IMR-90 (cell line): ENCODE data around the gene NRG4. TPM values are rescaled to one million over a fixed set of nuclear protein-coding genes. Genes with fewer than 3 reads are reported as not detected.

Source experiments
- ATAC-seq: fragments of 200-7000 bp; cut with Tn5 transposase; 2 replicates; pipeline ENCODE4 v1.9.1; 2020; ENCODE audit warnings: low read depth, mild to moderate bottlenecking, moderate library complexity
- BruUV-seq: library from RNA; stranded (reverse); fragments of 400-500 nt; replicated peaks from 2 replicates; lab custom pipeline; 2021; lab: Mats Ljungman, UMichigan
- CTCF ChIA-PET: fragments of 300-600 bp; formaldehyde crosslinking; extraction: SDS; loops from one replicate; lab custom pipeline; 2021; ENCODE audit warnings: antibody characterized with exemption; lab: Yijun Ruan, JAX
- POLR2A ChIA-PET: fragments of 300-600 bp; sonication (Branson Sonifier 250); formaldehyde crosslinking; loops from one replicate; lab custom pipeline; 2022; ENCODE audit warnings: antibody characterized with exemption; ENCODE audit not compliant: unreplicated experiment; lab: Charles Lee
- DNase-seq: peaks from one replicate; pipeline ENCODE4 v3.0.0; 2013
- H2AFZ ChIP-seq: replicated peaks from 2 replicates; pipeline ENCODE3; 2013; ENCODE audit warnings: low read length, mild to moderate bottlenecking; ENCODE audit not compliant: poor library complexity
- H2AK5ac ChIP-seq: 2 replicates; pipeline ENCODE4 v1.6.1; 2013; ENCODE audit warnings: low read depth, low read length, inconsistent platforms
- H2AK9ac ChIP-seq: replicated peaks from 2 replicates; pipeline ENCODE3; 2013; ENCODE audit warnings: mild to moderate bottlenecking, low read depth, low read length, moderate library complexity; ENCODE audit not compliant: poor library complexity
- H2BK120ac ChIP-seq: 2 replicates; pipeline ENCODE4 v1.6.1; 2013; ENCODE audit warnings: low read depth, low read length, inconsistent platforms
- H2BK15ac ChIP-seq: 3 replicates; pipeline ENCODE4 v1.6.1; 2013; ENCODE audit warnings: low read depth, low read length, inconsistent platforms
- H2BK20ac ChIP-seq: 2 replicates; pipeline ENCODE4 v1.6.1; 2013; ENCODE audit warnings: low read depth, mild to moderate bottlenecking, inconsistent platforms, low read length, moderate library complexity
- H2BK5ac ChIP-seq: 2 replicates; pipeline ENCODE4 v1.6.1; 2013; ENCODE audit warnings: mild to moderate bottlenecking, low read depth, low read length, inconsistent platforms; ENCODE audit not compliant: poor library complexity, severe bottlenecking
- H3K14ac ChIP-seq: replicated peaks from 2 replicates; pipeline ENCODE4 v1.6.1; 2013; ENCODE audit warnings: low read depth, low read length, inconsistent platforms
- H3K18ac ChIP-seq: 2 replicates; pipeline ENCODE4 v1.6.1; 2013; ENCODE audit warnings: low read depth, low read length, control low read depth
- H3K23ac ChIP-seq: 2 replicates; pipeline ENCODE4 v1.6.1; 2013; ENCODE audit warnings: low read depth, low read length, inconsistent platforms
- H3K27ac ChIP-seq: 2 replicates; pipeline ENCODE4 v1.5.1; 2013; ENCODE audit warnings: mild to moderate bottlenecking, control low read depth, low read length; ENCODE audit not compliant: insufficient read depth
- H3K27me3 ChIP-seq: 2 replicates; pipeline ENCODE4 v1.6.1; 2013; ENCODE audit warnings: low read length; ENCODE audit not compliant: control insufficient read depth, insufficient read depth
- H3K36me3 ChIP-seq: 2 replicates; pipeline ENCODE4 v1.6.1; 2013; ENCODE audit warnings: low read length, mixed read lengths; ENCODE audit not compliant: control insufficient read depth, insufficient read depth
- H3K4ac ChIP-seq: 2 replicates; pipeline ENCODE4 v1.6.1; 2013; ENCODE audit warnings: low read depth, low read length, inconsistent platforms
- H3K4me1 ChIP-seq: 2 replicates; pipeline ENCODE4 v1.6.1; 2013; ENCODE audit warnings: low read length, mixed read lengths; ENCODE audit not compliant: control insufficient read depth, insufficient read depth
- H3K4me2 ChIP-seq: 2 replicates; pipeline ENCODE4 v1.6.1; 2013; ENCODE audit warnings: low read depth, mild to moderate bottlenecking, control low read depth, low read length, moderate library complexity
- H3K4me3 ChIP-seq: 2 replicates; pipeline ENCODE4 v1.5.1; 2013; ENCODE audit warnings: low read depth, mild to moderate bottlenecking, control low read depth, low read length, moderate library complexity; ENCODE audit not compliant: insufficient read depth
- H3K56ac ChIP-seq: 2 replicates; pipeline ENCODE4 v1.6.1; 2013; ENCODE audit warnings: low read length, inconsistent platforms; ENCODE audit not compliant: insufficient read depth; ENCODE audit errors: extremely low read depth
- H3K79me1 ChIP-seq, 2 experiments: 2 replicates each; pipeline ENCODE4 v1.6.1; 2013; ENCODE audit warnings: low read length in 2 of 2, inconsistent platforms in 1 of 2, low read depth in 1 of 2
- H3K9ac ChIP-seq: 2 replicates; pipeline ENCODE4 v1.6.1; 2013; ENCODE audit warnings: low read depth, low read length, control low read depth
- H3K9me1 ChIP-seq: 2 replicates; pipeline ENCODE4 v1.6.1; 2013; ENCODE audit warnings: low read length, inconsistent platforms; ENCODE audit not compliant: insufficient read depth
- H3K9me3 ChIP-seq: 2 replicates; pipeline ENCODE4 v1.6.1; 2013; ENCODE audit warnings: low read length; ENCODE audit not compliant: control insufficient read depth, insufficient read depth
- H4K20me1 ChIP-seq: 2 replicates; pipeline ENCODE4 v1.6.1; 2013; ENCODE audit warnings: low read length, inconsistent platforms; ENCODE audit not compliant: insufficient read depth
- H4K5ac ChIP-seq: 2 replicates; pipeline ENCODE4 v1.6.1; 2013; ENCODE audit warnings: mild to moderate bottlenecking, low read depth, low read length, control low read depth
- H4K8ac ChIP-seq, 2 experiments: 2 replicates each; pipeline ENCODE4 v1.6.1; 2013; ENCODE audit warnings: low read depth in 2 of 2, low read length in 2 of 2, control low read depth in 1 of 2, inconsistent platforms in 1 of 2
- H4K91ac ChIP-seq: 2 replicates; pipeline ENCODE4 v1.6.1; 2013; ENCODE audit warnings: low read depth, low read length, inconsistent platforms; ENCODE audit not compliant: insufficient read depth
- BHLHE40 ChIP-seq: fragments of 150-350 bp; IDR thresholded peaks from 2 replicates; pipeline ENCODE4 v1.6.1; 2016; ENCODE audit warnings: mild to moderate bottlenecking, low read depth, low read length
- CEBPB ChIP-seq: IDR thresholded peaks from 2 replicates; pipeline ENCODE4 v1.6.1; 2012; ENCODE audit warnings: low read depth, low read length, improper control_type of control experiment
- FOS ChIP-seq: fragments of 150-350 bp; IDR thresholded peaks from 2 replicates; pipeline ENCODE4 v1.6.1; 2016; ENCODE audit warnings: low read depth, low read length
- MAFK ChIP-seq: IDR thresholded peaks from 2 replicates; pipeline ENCODE4 v1.6.1; 2012; ENCODE audit warnings: low read depth, low read length, improper control_type of control experiment
- MAZ ChIP-seq: IDR thresholded peaks from 2 replicates; pipeline ENCODE4 v1.6.1; 2012; ENCODE audit warnings: low read depth, mild to moderate bottlenecking, low read length, improper control_type of control experiment, moderate library complexity, borderline replicate concordance
- MXI1 ChIP-seq: IDR thresholded peaks from 2 replicates; pipeline ENCODE4 v1.6.1; 2012; ENCODE audit warnings: low read depth, mild to moderate bottlenecking, low read length, moderate library complexity, borderline replicate concordance
- NFE2L2 ChIP-seq: fragments of 150-350 bp; IDR thresholded peaks from 2 replicates; pipeline ENCODE4 v1.6.1; 2016; ENCODE audit warnings: low read depth, mild to moderate bottlenecking, low read length
- POLR2A ChIP-seq: IDR thresholded peaks from 2 replicates; pipeline ENCODE4 v1.6.1; 2012; ENCODE audit warnings: mild to moderate bottlenecking, low read depth, low read length
- RAD21 ChIP-seq: IDR thresholded peaks from 2 replicates; pipeline ENCODE4 v1.6.1; 2012; ENCODE audit warnings: low read length, improper control_type of control experiment
- RCOR1 ChIP-seq: IDR thresholded peaks from 2 replicates; pipeline ENCODE4 v1.6.1; 2012; ENCODE audit warnings: mild to moderate bottlenecking, low read length, improper control_type of control experiment; ENCODE audit not compliant: insufficient replicate concordance
- SMC3 ChIP-seq: fragments of 150-350 bp; IDR thresholded peaks from 2 replicates; pipeline ENCODE4 v1.6.1; 2016; ENCODE audit warnings: low read depth, mild to moderate bottlenecking, antibody characterized with exemption, low read length, moderate library complexity
- WGBS, 2 experiments: methylation state at CpG; one replicate each; pipeline versions ENCODE4 v1.1.5 to v1.1.7; 2013; ENCODE audit warnings: missing lambda C conversion rate in 2 of 2; ENCODE audit not compliant: insufficient read length in 1 of 2; ENCODE audit errors: extremely low coverage in 2 of 2; 5-methylcytosine and 5-hydroxymethylcytosine counted together
- dilution Hi-C: fragments of 300-500 bp; cut with HindIII; formaldehyde crosslinking; loops from one replicate; pipeline ENCODE4 v1.14.3; 2018; ENCODE audit warnings: low sequenced_read_pairs; ENCODE audit not compliant: unreplicated experiment
- in situ Hi-C: fragments of 300-500 bp; cut with MboI; formaldehyde crosslinking; loops from 3 replicates; pipeline ENCODE4 v1.14.3; 2019; ENCODE audit warnings: low sequenced_read_pairs, inconsistent platforms, mixed read lengths
- intact Hi-C: fragments of 100-400 bp; cut with micrococcal nuclease; formaldehyde crosslinking; loops from 2 replicates; pipeline ENCODE4 v1.10.0; 2022
- polyA plus RNA-seq, 3 experiments: library from polyadenylated mRNA; depleted of rRNA; stranded (reverse); fragments of >200 nt; gene quantifications; 2 replicates each; pipeline ENCODE4 v1.2.3, GENCODE V29; 2012; ENCODE audit warnings: low replicate concordance in 1 of 3
- total RNA-seq: library from RNA; depleted of rRNA; stranded (reverse); fragments of >200 nt; gene quantifications from 2 replicates; pipeline ENCODE4 v1.2.3, GENCODE V29; 2012
- TF ChIP-seq, protein P1 (sequence below): conservative IDR thresholded peaks from 2 replicates; pipeline ENCODE4 v1.5.1; 2012; ENCODE audit warnings: mild to moderate bottlenecking, low read depth, low read length, improper control_type of control experiment
- TF ChIP-seq, protein P2 (sequence below): fragments of 150-350 bp; IDR thresholded peaks from 2 replicates; pipeline ENCODE4 v1.6.1; 2016; ENCODE audit warnings: low read depth, mild to moderate bottlenecking, low read length, moderate library complexity, borderline replicate concordance

The NRG4 gene
- total and polyA plus RNA-seq, 2 of the 4 experiments (the other 2 are of a cell fraction): not detected

DNA sequence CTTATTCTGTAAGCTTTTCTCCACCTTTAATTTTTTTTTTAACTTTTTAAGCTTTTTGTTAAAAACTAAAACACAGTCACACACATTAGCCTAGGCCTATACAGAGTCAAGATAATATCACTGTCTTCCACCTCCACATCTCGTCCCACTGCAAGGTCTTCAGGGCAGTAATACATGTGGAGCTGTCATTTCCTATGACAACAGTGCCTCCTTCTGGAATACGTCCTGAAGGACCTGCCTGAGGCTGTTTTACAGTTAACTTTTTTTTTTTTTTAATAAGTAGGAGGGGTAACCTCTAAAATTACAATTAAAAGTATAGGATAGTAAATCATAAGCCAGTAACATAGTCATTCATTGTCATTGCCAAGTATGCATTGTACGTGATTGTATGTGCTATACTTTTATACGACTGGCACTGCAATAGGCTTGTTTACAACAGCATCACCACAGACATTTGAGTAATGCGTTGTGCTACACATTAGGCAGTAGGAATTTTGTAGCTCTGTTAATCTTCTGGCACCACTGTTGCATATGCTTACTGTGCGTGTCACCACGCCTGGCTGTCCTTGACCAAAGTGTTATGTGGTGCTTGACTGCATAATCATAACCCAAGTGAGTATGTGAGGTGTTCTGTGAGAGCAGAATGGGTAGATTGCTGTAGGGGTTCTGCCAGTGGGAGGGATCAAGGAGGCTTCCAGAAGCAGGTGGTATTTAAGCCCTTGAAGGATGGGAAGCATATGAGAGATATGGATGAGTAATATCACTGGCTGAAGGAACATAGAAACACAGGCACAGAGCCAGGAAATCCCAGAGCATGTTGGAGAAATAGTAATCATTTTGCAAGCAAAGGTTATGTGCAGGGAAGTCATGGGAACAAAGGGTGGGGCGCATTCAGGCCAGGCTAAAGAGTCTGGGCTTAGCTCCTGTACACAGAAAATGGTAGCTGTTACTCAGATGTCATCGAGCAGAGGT, 90.2 kb downstream of the NRG4 start:
- DNase-seq: peak; percentile 83
- dilution Hi-C loops (no loop called here), intact Hi-C loops (loop anchor here (2.0 kb wide), 1 partner anchor 111 kb away; no protein-coding TSS in a partner anchor), in situ Hi-C loops (no loop called here)
- Histone ChIP-seq H2BK5ac (no peak overlapping the region), H2AK5ac (peak overlapping the region; percentile 33; the same call in 1 of the 2 replicates), H3K4me3 (no peak overlapping the region), H4K20me1 (peaks cover 42% of the 10 kb centered on the region), H3K4me1 (peaks cover 4% of the 10 kb centered on the region), H3K36me3 (peaks cover 11% of the 10 kb centered on the region), H3K79me1 (peaks cover 36 to 83% of the 10 kb centered on the region in 2 experiments), H3K27ac (no peak overlapping the region), H2AK9ac (no peak overlapping the region), H3K14ac (0 out of 2 replicates have a peak overlapping the region, but pooled peaks have one; percentile 48), H4K8ac (peak overlapping the region in 1 of 2 experiments; percentile 5; a peak in 1 of 4 replicates), H4K91ac (no peak overlapping the region), H3K9me3 (no peaks in the 10 kb centered on the region), H3K56ac (no peak overlapping the region), H3K23ac (peak overlapping the region; percentile 9), H3K18ac (no peak overlapping the region), H4K5ac (no peak overlapping the region), H3K4me2 (no peak overlapping the region), H2BK15ac (no peak overlapping the region), H2BK20ac (0 out of 2 replicates have a peak overlapping the region, but pooled peaks have one; percentile 3), H2BK120ac (no peak overlapping the region), H3K27me3 (no peaks in the 10 kb centered on the region), H2AFZ (no peak overlapping the region), H3K9ac (no peak overlapping the region), H3K4ac (no peak overlapping the region), H3K9me1 (peaks cover 19% of the 10 kb centered on the region)
- BruUV-seq: no TSS peak
- ChIA-PET POLR2A (no interaction called here), CTCF (interaction anchor here (0.6 to 1.3 kb wide), 5 partner anchors 10 to 200 kb away, joined by 3 to 9 read pairs (median 4); no protein-coding TSS in a partner anchor)
- TF ChIP-seq RCOR1 (no peak), RAD21 (peak; percentile 70), POLR2A (no peak), CEBPB (0 out of 2 replicates have a peak, but pooled peaks have one; percentile 6), FOS (no peak), NFE2L2 (no peak), MAFK (no peak), MAZ (no peak), BHLHE40 (no peak), MXI1 (no peak), SMC3 (peak; percentile 50; the same call in 1 of the 2 replicates)
- TF ChIP-seq, protein P1, sequence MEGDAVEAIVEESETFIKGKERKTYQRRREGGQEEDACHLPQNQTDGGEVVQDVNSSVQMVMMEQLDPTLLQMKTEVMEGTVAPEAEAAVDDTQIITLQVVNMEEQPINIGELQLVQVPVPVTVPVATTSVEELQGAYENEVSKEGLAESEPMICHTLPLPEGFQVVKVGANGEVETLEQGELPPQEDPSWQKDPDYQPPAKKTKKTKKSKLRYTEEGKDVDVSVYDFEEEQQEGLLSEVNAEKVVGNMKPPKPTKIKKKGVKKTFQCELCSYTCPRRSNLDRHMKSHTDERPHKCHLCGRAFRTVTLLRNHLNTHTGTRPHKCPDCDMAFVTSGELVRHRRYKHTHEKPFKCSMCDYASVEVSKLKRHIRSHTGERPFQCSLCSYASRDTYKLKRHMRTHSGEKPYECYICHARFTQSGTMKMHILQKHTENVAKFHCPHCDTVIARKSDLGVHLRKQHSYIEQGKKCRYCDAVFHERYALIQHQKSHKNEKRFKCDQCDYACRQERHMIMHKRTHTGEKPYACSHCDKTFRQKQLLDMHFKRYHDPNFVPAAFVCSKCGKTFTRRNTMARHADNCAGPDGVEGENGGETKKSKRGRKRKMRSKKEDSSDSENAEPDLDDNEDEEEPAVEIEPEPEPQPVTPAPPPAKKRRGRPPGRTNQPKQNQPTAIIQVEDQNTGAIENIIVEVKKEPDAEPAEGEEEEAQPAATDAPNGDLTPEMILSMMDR: peak; percentile 58
- TF ChIP-seq, protein P2, sequence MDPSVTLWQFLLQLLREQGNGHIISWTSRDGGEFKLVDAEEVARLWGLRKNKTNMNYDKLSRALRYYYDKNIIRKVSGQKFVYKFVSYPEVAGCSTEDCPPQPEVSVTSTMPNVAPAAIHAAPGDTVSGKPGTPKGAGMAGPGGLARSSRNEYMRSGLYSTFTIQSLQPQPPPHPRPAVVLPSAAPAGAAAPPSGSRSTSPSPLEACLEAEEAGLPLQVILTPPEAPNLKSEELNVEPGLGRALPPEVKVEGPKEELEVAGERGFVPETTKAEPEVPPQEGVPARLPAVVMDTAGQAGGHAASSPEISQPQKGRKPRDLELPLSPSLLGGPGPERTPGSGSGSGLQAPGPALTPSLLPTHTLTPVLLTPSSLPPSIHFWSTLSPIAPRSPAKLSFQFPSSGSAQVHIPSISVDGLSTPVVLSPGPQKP: no peak
- WGBS, 2 experiments: 100% methylated on average over 1 of the region's 9 CpGs; no CpG with 5 or more reads in 1 of the 2 experiments
- ATAC-seq: peak; percentile 64
